C4-2B (cell line): Measurements from ENCODE around the gene CRIP1.

Experiments used
- CTCF ChIP-seq: fragments of 450-650 bp; conservative IDR thresholded peaks from 2 replicates; pipeline ENCODE4 v1.5.1; 2017; ENCODE audit warnings: mild to moderate bottlenecking
- ZFX ChIP-seq: fragments of 450-650 bp; IDR thresholded peaks from 2 replicates; pipeline ENCODE4 v1.6.1; 2017

- TF ChIP-seq CTCF (no peak), ZFX (no peak)
These were observed 43.9 kb upstream of the CRIP1 start for GRCh38 chr14:105442834-105443233.
